Ascending aorta (tissue), 2 donors: ENCODE results near the gene LTBP3. TPM values are rescaled to one million over a fixed set of nuclear protein-coding genes. Genes with fewer than 3 reads are reported as not detected.

ENCODE experiments used
- DNase-seq, 2 donors: peaks; one replicate each; pipeline ENCODE4 v3.0.0-alpha.2; 2019; ENCODE audit warnings: low spot score in 2 of 2
- H3K27ac ChIP-seq, 2 donors: fragments of 200-600 bp; sonication (generic); one replicate each; pipeline ENCODE4 v1.5.1; 2016 to 2017; ENCODE audit warnings: mild to moderate bottlenecking in 1 of 2
- H3K27me3 ChIP-seq: fragments of 200-600 bp; sonication (generic); one replicate; pipeline ENCODE4 v1.5.1; 2017
- H3K36me3 ChIP-seq, 2 donors: fragments of 200-600 bp; sonication (generic); one replicate each; pipeline ENCODE4 v1.5.1; 2016
- H3K4me1 ChIP-seq, 2 donors: fragments of 200-600 bp; sonication (generic); one replicate each; pipeline ENCODE4 v1.5.1; 2016 to 2017; ENCODE audit warnings: mild to moderate bottlenecking in 1 of 2
- H3K4me3 ChIP-seq, 2 donors: fragments of 200-600 bp; sonication (generic); one replicate each; pipeline ENCODE4 v1.5.1; 2016 to 2017; ENCODE audit warnings: mild to moderate bottlenecking in 1 of 2
- H3K9me3 ChIP-seq, 2 donors: fragments of 200-600 bp; sonication (generic); one replicate each; pipeline ENCODE4 v1.5.1; 2016
- intact Hi-C: fragments of 100-400 bp; cut with DNase I; formaldehyde crosslinking; loops from one replicate; pipeline ENCODE4 v1.15.1; 2023
- total RNA-seq: library from RNA; depleted of rRNA; stranded (reverse); fragments of >200 nt; gene quantifications from one replicate; pipeline ENCODE4 v1.1.0, GENCODE V29; 2016
- TF ChIP-seq, protein P1 (sequence below), 3 experiments: fragments of 200-600 bp in 2 of 3; fragments of 450-650 bp in 1 of 3; sonication (generic) in 2 of 3; IDR thresholded peaks; one replicate each; pipeline ENCODE4 v1.5.1; 2016 to 2019; ENCODE audit warnings: antibody characterized with exemption in 3 of 3, mild to moderate bottlenecking in 1 of 3, moderate library complexity in 1 of 3

Gene LTBP3
- total RNA-seq, 1 donor from 2014 or later = 702 TPM

DNA sequence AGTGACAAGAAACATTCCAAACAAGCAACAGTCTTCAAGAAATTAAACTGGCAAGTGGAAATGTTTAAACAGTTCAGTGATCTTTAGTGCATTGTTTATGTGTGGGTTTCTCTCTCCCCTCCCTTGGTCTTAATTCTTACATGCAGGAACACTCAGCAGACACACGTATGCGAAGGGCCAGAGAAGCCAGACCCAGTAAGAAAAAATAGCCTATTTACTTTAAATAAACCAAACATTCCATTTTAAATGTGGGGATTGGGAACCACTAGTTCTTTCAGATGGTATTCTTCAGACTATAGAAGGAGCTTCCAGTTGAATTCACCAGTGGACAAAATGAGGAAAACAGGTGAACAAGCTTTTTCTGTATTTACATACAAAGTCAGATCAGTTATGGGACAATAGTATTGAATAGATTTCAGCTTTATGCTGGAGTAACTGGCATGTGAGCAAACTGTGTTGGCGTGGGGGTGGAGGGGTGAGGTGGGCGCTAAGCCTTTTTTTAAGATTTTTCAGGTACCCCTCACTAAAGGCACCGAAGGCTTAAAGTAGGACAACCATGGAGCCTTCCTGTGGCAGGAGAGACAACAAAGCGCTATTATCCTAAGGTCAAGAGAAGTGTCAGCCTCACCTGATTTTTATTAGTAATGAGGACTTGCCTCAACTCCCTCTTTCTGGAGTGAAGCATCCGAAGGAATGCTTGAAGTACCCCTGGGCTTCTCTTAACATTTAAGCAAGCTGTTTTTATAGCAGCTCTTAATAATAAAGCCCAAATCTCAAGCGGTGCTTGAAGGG, 53.3 kb downstream of the LTBP3 start:
- DNase-seq = no peak
- TF ChIP-seq, protein P1, sequence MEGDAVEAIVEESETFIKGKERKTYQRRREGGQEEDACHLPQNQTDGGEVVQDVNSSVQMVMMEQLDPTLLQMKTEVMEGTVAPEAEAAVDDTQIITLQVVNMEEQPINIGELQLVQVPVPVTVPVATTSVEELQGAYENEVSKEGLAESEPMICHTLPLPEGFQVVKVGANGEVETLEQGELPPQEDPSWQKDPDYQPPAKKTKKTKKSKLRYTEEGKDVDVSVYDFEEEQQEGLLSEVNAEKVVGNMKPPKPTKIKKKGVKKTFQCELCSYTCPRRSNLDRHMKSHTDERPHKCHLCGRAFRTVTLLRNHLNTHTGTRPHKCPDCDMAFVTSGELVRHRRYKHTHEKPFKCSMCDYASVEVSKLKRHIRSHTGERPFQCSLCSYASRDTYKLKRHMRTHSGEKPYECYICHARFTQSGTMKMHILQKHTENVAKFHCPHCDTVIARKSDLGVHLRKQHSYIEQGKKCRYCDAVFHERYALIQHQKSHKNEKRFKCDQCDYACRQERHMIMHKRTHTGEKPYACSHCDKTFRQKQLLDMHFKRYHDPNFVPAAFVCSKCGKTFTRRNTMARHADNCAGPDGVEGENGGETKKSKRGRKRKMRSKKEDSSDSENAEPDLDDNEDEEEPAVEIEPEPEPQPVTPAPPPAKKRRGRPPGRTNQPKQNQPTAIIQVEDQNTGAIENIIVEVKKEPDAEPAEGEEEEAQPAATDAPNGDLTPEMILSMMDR (IDR thresholded peaks at IDR 0.05) = no peak
- H3K27me3 ChIP-seq = no peaks in the 10 kb centered on the region
- peak overlapping the region; percentile 81 to 95 for H3K27ac ChIP-seq
- no peaks in the 10 kb centered on the region for H3K9me3 ChIP-seq
- peak overlapping the region; percentile 62 to 67 for H3K4me3 ChIP-seq
- peaks cover 58 to 67% of the 10 kb centered on the region in 2 donors for H3K36me3 ChIP-seq
- peaks cover 6 to 19% of the 10 kb centered on the region in 2 donors for H3K4me1 ChIP-seq
- intact Hi-C loops = loop anchor here (5.0 kb wide), 1 partner anchor 33 kb away; no protein-coding TSS in a partner anchor

DNA sequence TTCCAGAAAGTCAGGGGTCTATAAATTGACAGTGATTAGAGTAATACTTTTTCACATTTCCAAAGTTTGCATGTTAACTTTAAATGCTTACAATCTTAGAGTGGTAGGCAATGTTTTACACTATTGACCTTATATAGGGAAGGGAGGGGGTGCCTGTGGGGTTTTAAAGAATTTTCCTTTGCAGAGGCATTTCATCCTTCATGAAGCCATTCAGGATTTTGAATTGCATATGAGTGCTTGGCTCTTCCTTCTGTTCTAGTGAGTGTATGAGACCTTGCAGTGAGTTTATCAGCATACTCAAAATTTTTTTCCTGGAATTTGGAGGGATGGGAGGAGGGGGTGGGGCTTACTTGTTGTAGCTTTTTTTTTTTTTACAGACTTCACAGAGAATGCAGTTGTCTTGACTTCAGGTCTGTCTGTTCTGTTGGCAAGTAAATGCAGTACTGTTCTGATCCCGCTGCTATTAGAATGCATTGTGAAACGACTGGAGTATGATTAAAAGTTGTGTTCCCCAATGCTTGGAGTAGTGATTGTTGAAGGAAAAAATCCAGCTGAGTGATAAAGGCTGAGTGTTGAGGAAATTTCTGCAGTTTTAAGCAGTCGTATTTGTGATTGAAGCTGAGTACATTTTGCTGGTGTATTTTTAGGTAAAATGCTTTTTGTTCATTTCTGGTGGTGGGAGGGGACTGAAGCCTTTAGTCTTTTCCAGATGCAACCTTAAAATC, 54.0 kb downstream of the LTBP3 start:
- TF ChIP-seq, protein P1 (IDR thresholded peaks at IDR 0.05) = no peak
- intact Hi-C loops = no loop called here
- H3K36me3 ChIP-seq = peaks cover 58 to 67% of the 10 kb centered on the region in 2 donors
- no peak for DNase-seq
- no peaks in the 10 kb centered on the region for H3K27me3 ChIP-seq
- H3K9me3 ChIP-seq = no peaks in the 10 kb centered on the region
- H3K4me1 ChIP-seq = peaks cover 6 to 19% of the 10 kb centered on the region in 2 donors
- H3K4me3 ChIP-seq = peak overlapping the region; percentile 62 to 67
- H3K27ac ChIP-seq = peak overlapping the region; percentile 81 to 95

- Histone ChIP-seq H3K27me3 (no peaks in the 10 kb centered on the region), H3K36me3 (peaks cover 58 to 67% of the 10 kb centered on the region in 2 donors), H3K9me3 (no peaks in the 10 kb centered on the region), H3K4me3 (peak overlapping the region; percentile 62 to 67), H3K4me1 (peaks cover 6 to 19% of the 10 kb centered on the region in 2 donors), H3K27ac (peak overlapping the region; percentile 41 to 95)
- intact Hi-C loops = no loop called here
- TF ChIP-seq, protein P1 (IDR thresholded peaks at IDR 0.05) = no peak
- no peak for DNase-seq
These were observed 54.7 kb downstream of the LTBP3 start for GRCh38 chr11:65503368-65503948.

DNA sequence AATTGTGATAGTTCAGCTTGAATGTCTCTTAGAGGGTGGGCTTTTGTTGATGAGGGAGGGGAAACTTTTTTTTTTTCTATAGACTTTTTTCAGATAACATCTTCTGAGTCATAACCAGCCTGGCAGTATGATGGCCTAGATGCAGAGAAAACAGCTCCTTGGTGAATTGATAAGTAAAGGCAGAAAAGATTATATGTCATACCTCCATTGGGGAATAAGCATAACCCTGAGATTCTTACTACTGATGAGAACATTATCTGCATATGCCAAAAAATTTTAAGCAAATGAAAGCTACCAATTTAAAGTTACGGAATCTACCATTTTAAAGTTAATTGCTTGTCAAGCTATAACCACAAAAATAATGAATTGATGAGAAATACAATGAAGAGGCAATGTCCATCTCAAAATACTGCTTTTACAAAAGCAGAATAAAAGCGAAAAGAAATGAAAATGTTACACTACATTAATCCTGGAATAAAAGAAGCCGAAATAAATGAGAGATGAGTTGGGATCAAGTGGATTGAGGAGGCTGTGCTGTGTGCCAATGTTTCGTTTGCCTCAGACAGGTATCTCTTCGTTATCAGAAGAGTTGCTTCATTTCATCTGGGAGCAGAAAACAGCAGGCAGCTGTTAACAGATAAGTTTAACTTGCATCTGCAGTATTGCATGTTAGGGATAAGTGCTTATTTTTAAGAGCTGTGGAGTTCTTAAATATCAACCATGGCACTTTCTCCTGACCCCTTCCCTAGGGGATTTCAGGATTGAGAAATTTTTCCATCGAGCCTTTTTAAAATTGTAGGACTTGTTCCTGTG, 55.4 kb downstream of the LTBP3 start:
- Histone ChIP-seq H3K27me3 (no peaks in the 10 kb centered on the region), H3K27ac (peak overlapping the region; percentile 41 to 95), H3K4me3 (peak overlapping the region; percentile 62 to 67), H3K9me3 (no peaks in the 10 kb centered on the region), H3K36me3 (peaks cover 58 to 67% of the 10 kb centered on the region in 2 donors), H3K4me1 (peaks cover 6 to 19% of the 10 kb centered on the region in 2 donors)
- no peak for DNase-seq
- TF ChIP-seq, protein P1 (IDR thresholded peaks at IDR 0.05) = no peak
- intact Hi-C loops = no loop called here

- peak overlapping the region; percentile 95 to 99 for H3K27ac ChIP-seq
- no peak for DNase-seq
- H3K27me3 ChIP-seq = no peaks in the 10 kb centered on the region
- no peaks in the 10 kb centered on the region for H3K9me3 ChIP-seq
- peaks cover 58 to 67% of the 10 kb centered on the region in 2 donors for H3K36me3 ChIP-seq
- peak overlapping the region; percentile 62 to 67 for H3K4me3 ChIP-seq
- peaks cover 6 to 15% of the 10 kb centered on the region in 2 donors for H3K4me1 ChIP-seq
- intact Hi-C loops = no loop called here
- TF ChIP-seq, protein P1 (IDR thresholded peaks at IDR 0.05) = no peak
These were observed 55.9 kb downstream of the LTBP3 start for GRCh38 chr11:65502274-65502554.
